NCI-H2196 (cell line): Measurements from ENCODE around the gene TCF25.
"Not testable (repeated sequence)": the region's sequence is repeated elsewhere in the genome, so short reads cannot be mapped to it uniquely, and the experiment has no call there.

Experiments used
- DNase-seq: peaks from one replicate; lab custom pipeline; 2025; ENCODE audit not compliant: unreplicated experiment; lab: John Stamatoyannopoulos, UW

The TCF25 gene

DNA sequence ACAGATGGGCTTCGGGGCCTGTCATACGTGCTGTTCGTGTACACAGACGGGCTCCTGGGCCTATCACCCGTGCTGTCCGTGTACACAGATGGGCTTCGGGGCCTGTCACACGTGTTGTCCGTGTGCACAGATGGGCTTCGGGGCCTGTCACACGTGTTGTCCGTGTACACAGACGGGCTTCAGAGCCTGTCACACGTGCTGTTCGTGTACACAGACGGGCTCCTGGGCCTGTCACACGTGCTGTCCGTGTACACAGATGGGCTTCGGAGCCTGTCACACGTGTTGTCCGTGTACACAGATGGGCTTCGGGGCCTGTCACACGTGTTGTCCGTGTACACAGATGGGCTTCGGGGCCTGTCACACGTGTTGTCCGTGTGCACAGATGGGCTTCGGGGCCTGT is 5.7 kb downstream of the TCF25 start:
- not testable (repeated sequence) for DNase-seq

DNA sequence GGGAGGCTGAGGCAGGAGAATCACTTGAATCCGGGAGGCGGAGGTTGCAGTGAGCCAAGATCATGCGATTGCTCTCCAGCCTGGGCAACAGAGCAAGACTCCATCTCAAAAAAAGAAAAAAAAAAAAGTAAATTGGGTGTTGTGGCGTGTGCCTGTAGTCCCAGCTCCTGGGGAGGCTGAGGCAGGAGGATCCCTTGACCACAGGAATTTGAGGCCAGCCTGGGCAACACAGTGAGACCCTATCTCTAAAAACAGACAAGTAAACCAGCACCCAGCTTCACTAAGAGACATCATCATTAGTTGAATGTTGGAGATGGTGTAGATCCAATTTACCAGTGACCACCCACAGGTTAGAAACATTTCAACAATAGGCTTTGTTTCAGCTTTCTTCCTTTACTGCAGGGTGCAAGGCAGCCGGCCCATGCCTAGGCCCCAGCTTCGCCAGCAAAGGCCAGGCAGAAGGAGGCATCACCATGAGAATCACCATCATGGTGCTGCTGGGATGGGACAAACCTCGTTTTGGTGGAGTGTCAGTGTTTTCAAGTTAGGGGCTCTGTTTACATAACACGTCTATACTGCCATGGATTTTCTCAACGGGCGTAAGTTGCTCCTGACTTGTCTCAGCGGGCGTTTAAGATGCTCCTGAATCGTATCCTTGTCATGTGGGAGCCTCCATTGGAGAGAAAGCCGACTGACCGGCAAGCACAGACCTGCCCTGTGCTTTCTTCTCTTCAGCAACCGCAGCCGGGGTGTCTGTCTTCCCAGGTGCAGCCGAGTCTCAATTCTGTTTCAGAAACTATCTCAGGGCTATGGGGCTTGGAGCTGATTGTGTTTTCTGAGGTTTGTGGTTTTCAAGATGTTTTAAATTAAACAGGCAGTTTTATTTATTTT is 7.3 kb downstream of the TCF25 start:
- no peak for DNase-seq

DNA sequence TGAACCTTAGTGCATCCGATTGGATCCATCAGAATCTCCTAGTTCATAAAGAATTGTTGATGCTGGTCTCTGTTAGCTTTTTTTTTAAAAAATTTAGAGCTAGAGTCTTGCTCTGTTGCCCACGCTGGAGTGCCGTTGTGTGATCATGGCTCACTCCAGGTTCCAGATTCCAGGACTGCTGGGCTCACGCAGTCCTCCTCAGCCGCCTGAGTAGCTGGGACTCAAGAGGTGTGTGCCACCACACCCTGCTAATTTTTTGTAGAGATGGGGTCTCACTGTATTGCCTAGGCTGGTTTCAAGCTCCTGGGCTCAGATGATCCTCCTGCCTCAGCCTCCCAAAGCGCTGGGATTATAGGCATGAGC is 8.0 kb downstream of the TCF25 start:
- DNase-seq, result no peak

DNA sequence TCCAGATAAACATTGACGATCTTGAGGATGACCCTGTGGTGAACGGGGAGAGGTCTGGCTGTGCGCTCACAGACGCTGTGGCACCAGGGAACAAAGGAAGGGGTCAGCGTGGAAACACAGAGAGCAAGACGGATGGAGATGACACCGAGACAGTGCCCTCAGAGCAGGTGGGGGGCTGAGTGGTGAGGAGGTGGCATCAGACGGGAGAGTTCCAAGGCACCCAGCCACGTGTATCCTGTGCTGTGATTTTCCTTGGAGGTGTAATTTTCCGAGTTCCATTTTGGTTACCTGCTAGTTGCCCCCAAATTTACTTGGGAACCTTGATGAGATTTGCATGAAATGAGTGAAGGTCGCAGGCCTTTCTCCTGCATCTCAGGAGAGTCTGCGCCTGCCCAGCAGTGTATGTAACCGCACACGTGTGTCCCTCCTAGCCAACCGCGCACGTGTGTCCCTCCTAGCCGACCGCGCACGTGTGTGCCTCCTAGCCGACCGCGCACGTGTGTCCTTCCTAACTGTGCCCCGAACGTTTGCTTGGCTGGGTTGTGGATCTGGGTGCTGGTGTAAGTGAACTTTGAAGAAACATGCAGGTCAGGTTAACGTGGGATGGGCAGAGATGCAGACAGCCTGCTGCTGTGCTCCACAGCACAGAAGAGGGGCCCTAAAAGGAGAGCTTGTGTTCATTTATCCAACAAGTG is 10.1 kb downstream of the TCF25 start:
- DNase-seq, result no peak

DNA sequence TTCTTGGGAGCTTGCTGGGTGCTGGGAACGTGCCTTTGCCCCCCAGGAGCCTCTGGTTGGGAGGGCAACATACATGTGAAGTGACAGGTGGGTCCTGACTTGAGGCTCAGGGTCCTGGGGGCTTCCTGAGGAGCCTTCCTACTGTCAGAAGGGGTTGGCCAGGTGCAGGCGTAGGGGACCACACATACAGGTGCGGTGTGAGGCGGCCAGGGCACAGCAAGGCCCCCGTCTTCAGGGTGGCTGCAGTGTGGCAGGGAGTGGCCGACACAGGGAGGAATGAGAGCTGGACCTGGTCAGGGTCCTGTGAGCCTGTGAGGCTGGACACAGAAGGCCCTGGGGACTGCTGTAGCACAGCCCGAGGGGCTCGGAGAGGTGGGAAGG is 10.6 kb downstream of the TCF25 start:
- DNase-seq, result no peak

DNA sequence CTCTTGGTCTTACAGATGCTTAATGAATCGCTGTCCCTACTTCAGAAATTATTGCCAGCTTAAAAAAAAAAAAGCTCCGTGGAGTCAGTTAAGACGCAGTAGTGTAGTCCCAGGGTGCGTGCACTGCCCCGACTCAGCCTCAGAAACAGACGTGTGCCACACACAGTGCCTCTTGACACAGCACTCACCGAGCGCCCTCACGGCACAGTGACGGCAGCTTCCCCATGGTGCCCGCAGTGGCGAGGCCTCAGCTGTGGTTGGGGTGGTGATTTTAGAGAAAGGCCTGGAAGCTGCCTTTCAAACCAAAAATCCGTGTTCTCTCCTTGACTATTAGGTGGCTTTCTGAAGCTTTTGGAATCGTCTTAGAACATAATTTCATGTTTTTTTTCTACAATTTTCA is 13.9 kb downstream of the TCF25 start:
- no peak for DNase-seq

DNA sequence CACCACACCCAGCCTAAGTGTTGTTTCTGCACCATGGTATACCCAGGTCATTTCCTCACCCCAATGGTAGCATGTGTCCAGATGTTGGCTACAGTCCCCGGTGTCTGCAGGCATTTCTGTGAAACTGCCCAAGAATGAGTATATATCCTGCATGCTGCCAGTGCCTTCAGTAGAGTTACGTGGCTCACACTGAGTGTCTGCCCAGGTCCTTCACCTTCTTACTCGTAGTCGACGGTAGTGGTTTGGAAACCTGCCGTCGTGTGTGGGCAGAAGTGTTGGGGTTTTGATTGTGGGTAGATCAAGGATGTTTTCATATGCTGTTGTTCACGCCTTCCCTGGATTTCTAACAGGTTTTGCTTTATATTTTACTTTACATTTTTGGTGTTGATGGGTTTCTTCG is 16.8 kb downstream of the TCF25 start:
- no peak for DNase-seq

DNA sequence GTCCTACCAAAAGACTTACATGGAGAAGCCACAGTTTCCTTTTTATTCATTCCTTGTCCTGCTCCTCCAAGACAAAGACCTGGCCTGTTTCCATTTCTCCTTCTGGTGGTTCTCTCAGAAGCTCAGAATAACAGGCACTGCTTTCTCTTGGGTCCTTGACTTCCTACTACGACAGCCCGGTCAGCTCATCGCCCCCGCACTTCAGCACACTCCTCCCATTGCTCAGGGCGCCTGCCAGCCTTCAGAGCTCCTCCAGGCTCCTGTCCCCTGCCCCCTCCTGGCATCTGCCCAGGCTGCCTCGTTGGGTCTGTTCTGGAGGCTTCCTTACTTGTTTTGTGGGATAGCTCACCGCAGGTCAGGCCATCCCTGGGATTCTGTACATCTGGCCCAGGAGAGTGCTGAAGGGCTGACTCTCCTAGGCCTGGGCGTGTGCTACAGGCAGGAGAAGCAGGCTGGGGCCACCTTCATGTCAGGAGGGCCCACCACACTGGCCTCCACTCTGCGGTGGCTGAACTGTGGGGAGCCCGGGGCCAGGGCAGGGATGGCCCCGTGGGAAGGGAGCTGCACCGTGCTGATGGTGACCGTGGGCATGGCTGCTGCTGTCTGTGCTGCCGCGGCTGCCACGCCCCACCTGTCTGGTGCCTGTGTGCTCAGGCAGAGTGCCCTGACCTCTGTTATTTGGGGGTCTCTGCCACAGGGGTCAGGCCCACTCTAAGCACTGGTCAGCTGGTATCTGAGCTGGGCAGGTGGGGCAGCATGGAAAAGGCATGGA is 17.7 kb downstream of the TCF25 start:
- DNase-seq, result no peak

DNA sequence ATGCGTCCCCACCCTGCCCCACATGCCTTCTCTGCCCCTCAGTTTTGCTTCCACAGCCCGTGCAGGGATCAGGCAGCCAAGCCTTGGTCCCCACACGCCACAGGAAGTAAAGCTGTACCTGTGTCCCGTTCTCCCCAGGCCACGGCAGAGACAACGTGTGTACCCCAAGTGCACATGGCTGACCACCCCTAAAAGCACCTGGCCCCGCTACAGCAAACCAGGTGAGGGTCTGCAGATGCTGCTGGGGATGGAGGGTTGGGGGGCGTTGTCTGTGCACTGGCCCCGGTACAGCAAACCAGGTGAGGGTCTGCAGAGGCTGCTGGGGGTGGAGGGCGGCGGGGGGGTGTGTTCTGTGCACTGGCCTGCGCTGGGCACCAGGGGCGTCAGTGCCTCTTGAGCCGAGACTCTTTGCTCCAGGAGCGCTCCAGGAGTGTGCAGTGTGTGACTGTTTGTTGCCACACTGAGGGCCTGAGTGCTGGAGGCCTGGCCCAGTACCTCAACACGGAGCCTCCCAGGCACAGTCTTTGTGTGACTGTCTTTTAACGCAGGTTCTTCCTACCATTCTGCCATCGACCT is 18.8 kb downstream of the TCF25 start:
- DNase-seq, result no peak

DNA sequence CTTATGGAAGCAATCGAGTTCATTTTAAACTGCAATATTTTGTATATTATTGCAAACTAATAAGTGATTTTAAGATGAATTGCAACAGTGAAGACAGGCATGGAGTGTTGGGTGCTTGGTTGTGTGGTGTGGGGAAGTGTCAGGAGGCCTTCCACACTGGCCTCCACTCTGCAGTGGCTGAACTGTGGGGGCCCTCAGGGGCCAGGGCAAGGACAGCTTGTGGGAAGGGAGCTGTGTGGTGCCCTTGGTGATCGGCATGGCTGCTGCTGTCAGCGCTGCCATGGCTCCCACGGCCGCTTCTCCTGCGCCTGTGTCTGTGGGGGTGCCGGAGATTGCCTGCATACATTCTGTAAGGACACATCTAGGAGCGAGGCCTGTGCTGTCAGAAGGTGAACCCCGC is 19.2 kb downstream of the TCF25 start:
- no peak for DNase-seq

DNA sequence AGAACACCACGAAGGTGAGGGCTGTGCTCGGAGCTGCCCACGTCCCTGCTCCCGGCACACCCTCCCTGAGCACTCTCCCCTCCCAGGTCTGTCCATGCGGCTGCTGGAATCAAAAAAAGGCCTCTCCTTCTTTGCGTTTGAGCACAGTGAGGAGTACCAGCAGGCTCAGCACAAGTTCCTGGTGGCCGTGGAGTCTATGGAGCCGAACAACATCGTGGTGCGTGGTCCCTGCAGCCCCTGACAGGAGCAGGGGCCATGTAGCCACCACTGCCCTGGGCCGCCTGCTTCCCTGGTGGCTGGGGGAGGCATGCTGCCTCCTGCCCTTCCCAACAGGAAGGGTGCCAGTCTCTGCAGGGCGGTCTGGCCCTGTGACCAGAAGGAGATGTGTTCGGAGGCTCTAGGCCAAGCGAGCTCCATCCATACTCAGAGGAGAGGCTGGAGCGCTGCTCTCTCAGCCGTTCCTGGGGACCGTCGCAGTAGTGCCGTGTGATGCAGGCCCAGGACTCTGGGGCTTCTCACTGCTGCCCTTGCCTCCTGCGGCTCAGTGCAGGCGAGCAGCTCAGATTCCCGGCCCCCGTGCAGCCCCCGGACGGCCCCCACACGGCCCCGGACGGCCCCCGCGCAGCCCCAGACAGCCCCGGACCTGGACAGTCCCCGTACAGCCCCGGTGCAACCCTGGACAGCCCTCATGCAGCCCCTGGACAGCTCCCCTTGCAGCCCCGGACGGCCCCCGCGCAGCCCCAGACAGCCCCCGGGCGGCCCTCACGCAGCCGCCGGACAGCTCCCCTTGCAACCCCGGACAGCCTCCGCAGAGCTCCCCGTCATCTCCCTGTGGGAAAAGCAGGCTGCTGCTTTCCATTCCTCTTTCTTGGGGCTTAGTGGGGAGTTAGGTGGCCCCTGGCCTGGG is 20.5 kb downstream of the TCF25 start:
- no peak for DNase-seq

DNA sequence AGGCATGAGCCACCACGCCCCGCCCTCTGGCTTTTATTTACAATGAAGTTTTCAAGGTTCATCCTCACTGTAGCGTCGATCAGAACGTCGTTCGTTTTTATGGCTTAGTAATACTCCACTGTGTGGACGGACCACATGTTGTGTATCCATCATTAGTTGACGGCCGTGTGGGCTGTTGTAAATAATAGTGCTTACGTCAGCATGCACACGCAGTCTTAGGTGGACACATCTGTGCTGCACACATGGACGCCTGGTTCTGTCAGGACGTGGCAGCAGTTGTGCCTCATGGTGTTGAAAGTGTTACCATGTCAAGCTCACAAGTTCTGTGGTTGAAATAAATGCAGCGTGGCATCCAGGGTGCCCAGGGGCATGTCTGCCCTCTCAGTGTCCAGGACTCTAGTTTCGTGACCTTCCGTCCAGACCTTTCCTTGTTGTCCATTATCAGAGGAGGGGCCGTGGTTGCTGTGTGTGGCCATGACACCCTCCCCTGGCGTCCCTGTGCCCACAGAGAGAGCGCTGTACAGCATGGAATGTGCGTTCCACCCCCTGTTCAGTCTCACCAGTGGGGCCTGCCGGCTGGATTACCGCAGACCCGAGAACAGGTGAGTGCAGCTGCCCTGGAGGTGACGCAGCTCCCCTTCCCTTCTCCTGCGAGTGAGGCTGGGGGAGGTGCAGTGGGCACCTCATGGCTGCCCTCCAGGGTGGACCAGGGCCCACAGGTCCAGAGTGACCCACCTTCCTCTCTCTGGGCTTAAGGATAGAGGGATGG is 22.3 kb downstream of the TCF25 start:
- DNase-seq, result no peak

DNA sequence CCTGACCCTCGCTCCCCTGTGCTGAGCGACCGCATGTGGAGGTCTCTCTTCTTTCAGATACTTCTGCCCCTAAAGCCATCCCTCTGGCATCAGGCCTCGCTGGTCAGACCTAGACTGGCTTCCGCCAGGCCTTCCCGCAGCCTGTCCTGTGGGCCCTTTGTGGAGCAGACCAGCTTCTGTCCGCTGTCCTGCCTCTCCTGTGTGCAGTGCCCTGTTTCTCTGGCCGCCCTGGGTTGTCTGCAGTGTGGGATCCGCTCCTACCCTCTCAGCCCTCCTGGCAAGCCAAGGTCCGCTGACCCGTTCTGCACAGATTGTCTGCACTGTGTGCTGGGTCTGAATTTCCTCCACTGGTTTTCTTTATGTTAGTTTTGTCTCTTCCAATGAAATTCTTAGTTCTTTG is 23.8 kb downstream of the TCF25 start:
- no peak for DNase-seq

DNA sequence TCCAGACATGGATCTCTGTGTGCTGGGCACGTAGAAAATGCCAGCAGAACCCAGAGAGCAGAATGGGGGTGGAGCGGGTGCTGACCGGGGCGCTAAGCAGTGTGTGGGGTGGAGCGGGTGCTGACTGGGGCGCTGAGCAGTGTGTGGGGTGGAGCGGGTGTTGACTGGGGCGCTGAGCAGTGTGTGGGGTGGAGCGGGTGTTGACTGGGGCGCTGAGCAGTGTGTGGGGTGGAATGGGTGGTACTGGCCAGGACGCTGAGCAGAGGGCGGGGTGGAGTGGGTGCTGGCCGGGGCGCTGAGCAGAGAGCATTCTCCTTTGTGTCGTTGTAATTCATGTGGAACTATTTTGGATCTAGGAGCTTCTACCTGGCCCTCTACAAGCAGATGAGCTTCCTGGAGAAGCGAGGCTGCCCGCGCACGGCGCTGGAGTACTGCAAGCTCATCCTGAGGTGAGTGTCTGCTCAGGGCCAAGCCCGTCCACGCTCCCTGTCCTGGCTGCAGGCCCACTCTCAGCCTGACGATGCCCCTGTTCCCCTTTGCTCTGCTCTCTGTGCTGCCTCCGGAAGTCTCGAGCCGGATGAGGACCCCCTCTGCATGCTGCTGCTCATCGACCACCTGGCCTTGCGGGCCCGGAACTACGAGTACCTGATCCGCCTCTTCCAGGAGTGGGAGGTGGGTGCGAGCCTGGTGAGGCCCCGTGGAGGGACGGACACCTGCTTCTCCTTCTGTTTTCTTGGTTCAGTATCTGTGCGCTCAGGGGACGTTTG is 25.0 kb downstream of the TCF25 start:
- DNase-seq, result no peak

DNA sequence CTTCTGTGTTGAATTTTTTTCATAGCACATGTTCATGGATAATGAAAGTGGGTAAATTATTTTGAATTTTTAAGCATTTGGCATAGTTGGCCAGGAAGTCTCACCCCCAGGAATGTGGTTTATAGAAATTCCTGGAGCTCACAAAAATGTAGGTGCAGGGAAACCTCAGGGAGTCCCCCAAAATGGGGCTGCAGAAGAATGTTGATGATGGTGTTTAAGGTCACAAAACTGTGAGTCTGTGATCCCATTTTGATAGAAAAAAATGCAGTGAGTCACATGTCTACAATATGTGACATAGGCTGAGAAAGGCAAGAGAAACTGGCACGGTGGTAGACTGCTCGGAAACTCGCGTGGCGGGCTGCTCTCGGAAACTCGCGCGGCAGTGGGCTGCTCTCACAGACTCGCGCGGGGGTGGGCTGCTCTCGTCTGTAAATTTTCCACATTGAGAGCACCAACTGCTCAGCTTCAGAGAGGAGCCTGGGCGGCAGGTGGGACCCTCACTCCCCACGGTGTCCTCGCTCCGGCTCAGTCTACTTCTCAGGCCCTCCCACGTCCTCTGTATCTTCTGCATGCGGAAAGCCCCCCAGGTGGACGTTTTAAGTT is 26.6 kb downstream of the TCF25 start:
- DNase-seq, result no peak

DNA sequence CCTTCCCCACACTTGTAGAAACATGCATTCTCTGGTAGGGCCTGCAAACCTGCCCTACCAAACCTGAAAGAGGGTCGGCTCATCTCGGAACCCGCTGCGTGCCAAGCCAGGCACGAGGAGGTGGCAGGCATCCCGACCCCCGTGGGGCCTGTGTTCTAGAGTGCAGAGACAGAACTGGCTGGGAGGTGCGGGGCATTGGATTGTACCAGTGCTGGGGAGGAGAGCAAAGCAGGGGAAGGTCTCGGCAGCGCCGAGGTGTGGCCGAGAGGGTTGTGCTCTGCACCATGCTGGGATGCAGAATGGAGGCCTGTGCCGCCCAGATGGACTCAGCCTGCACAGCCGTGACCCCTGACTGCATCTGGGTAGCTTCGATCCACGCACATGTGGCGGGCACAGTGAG is 27.5 kb downstream of the TCF25 start:
- no peak for DNase-seq

DNA sequence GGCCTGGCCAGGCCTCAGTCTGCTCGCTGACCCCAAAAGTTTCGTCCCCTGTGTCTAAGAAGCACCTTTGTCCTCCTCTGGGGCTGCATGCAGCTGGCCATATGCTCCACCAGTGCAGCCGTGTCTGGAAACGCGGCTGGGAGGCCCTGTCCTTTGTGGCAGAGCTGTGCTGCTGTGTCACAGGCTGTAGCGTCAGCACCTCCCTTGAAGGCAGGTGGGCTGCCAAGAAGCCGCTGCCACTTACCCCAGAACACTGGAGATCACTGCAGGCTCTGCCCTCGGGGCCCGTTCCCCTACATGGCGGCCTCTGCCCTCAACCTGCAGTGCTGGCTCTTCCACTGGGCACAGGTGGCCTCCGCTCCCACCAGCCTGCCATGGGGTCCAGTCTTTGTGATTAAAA is 29.6 kb downstream of the TCF25 start:
- DNase-seq, result no peak

DNA sequence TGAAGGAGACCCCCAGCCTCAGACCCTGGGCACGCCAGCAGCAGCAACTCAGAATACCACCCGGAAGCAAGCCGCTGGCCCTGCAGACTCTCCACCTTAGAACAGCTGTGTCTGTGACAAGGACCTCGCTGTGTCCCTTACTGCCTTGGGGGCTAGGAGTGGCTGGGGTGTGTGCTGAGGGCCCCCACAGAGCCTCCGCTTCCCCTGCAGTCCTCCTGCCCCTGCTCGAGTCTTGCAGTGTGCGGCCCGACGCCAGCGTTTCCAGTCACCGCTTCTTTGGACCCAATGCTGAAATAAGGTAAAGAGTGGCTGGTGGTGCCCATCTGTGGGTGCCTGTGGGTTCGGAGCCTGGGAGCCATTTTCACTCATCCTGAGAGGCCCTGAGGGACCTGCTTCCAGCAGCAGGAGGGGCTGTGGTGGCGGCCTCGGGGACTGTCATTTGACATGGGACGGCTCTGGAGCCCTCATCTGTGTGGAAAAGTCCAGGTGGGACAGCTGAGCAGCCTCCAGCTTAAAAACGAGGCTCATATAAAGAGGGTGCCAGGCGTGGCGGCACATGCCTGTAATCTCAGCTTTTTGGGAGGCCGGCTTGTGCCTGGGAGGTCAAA is 30.6 kb downstream of the TCF25 start:
- DNase-seq, result no peak
